CD4-positive, alpha-beta T cell treated with Interleukin-17A for 1 hour (primary cell): ENCODE measurements around the gene SLC35F3.

ENCODE experiments used
- DNase-seq: peaks from one replicate; pipeline ENCODE4 v3.0.0-alpha.2; 2020

Gene SLC35F3

DNA sequence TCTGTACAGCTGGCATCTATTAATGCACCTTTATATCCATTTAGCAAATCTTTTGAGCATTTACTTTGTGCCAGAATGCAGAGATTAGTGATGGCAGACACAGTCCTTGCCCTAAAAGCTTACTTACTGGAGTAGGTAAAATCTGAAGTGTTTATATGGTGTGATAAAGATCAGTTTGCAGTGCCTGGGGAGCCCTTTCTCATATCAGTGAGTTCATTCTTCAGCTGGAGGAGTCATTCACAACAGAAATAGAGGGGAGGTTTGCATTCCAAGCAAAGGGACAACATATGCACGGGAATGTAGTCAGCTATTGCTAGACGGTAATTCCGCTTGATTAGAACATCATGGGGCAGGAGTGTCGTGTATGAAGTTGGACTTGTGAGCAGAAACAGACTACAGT is 8.4 kb downstream of the SLC35F3 start:
- no peak for DNase-seq

DNA sequence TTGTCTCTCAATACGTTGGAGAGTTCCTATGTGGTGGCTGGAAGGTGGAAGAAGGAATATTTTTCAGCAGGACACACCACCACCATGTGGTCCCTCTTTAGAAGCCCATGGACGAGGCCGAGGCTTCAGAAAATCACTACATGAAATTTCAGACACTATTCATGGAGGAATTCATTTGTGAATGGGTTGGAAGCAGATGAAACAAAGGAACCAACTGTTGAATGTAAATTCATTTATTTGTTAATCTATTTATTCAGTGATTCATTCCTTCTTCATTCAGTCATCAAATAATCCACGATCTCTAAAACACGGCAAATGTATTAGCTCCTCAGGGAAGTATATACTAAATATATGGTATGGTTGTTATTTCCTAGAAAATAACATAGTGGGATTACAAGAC is 12.2 kb downstream of the SLC35F3 start:
- no peak for DNase-seq

DNA sequence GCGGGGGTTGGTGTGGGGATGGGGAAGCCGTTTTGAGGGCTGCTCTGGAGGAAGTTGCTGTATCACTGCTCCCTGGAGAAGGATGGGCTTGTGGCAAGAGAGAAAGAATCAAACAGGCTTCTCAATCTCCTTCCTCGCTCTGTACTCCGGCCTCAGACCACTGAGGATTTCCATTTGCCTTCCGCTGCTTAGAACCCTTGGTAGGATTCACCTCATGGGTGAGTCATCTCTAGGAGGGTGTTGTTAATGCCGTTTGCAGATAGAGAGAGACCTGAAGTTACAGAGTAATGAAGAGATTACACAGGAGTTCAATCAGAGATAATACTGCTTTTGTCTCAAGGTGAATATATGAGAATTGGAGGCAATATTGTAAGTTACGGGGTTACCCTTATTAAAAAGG is 15.3 kb downstream of the SLC35F3 start:
- DNase-seq: no peak

DNA sequence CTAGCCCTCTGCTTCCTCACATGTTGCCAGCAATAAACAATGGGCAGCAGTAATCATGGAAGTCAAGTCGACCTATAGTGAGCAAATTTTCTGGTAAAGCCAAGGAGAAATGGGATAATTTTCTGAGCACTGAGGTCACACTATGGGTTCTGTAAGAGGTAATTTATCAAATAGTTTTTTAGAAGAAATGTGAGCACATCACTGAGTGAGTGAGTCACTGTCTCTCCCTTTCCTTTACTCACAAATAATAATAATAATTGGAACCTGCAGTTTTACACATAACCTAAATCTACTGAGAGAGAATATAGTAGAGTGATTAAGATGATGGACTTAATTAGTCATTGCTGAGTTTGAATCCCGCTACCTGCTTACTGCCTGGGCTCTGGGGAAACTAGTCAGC is 23.6 kb downstream of the SLC35F3 start:
- DNase-seq: no peak

DNA sequence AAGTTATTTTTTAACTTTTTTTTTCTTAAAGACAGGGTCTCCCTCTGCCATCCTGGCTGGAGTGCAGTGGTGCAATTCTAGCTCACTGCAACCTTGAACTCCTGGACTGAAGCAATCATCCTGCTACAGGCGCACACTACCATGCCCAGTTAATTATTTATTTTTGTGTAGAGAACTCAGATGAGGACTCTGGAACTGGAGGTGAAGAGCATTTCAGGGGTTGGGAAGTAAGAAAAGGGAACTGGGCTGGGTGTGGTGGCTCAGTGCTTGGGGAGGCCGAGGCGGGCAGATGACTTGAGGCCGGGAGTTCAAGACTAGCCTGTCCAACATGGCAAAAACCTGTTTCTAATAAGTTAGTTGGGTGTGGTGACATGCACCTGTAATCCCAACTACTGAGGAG is 28.9 kb downstream of the SLC35F3 start:
- DNase-seq: no peak

DNA sequence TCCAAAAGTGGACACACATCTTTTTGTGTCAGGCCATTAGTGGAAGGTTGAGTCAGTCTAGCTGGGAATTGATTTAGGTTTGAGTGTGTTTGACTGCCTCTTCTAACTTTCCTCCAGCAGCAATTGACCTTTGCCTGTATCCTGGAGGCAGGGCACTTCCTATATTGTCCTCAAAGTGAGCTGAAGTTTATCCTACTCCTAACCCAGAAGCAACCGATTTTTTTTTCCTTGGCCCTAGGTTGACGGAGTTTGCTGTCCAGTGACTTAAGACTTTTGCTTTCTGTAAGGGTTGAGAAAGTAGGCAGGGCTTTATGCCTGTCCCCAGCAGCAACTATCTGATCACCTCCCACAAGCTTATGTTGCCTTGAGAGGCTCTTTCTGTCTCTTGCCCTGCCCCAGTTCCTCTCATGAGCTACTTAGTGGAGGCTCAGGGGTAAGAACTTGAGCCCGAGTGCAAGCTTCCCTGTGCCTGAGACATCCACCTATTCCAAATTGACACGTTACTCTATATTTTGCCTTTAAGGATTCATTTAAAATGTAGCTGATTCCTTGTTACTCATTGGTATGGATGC is 30.9 kb downstream of the SLC35F3 start:
- DNase-seq: no peak

DNA sequence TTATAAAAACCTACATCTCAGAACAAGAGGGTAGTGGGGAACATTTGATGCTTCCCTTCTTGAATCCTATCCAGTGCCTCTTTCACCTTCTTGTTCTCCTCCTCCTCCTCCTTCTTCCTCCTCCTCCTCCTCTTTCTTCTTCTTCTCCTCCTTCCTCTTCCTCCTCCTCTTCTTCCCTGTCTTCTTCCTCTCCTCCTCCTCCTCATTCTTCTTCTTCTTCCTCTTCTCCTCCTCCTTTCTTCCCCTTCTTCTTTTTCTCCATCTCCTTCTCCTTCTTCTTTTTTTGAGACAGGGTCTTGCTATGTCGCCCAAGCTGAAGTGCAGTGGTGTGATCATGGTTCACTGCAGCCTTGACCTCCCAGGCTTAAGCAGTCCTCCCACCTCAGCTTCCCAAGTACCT is 31.9 kb downstream of the SLC35F3 start:
- no peak for DNase-seq

DNA sequence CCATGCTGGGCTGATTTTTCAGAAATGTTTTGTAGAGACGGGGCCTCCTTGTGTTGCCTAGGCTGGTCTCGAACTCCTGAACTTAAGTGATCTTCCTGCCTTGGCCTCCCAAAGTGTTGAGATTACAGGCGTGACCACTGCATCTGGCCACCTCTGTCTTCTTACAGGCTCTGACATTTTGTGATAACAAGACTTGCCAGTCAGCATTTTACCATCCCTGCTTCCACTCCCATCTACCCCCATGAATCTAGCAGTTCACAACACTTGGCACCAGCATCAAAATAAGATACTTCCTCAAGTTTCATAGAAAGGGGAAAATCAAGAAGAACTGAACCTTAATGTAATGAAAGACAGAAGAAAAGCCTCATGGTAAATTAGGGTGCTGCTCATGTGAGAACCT is 32.4 kb downstream of the SLC35F3 start:
- DNase-seq: no peak

DNA sequence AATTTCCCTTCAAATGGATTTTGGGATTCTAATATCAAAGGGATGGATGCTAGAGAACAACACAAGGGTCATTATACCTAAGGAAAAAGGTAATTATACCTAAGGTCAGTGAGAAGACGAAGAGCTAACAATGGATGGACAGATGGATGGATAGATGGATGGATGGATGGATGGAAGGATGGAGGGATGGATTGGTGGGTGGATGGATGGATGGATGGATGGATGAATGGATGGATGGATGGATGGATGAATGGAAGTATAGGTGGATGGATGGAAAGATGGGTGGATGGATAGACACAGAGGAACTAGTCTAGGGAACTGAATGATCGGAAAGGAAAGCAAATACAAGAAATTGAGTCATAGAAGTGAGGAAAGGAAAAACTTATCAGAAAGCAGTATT is 34.0 kb downstream of the SLC35F3 start:
- DNase-seq: no peak

DNA sequence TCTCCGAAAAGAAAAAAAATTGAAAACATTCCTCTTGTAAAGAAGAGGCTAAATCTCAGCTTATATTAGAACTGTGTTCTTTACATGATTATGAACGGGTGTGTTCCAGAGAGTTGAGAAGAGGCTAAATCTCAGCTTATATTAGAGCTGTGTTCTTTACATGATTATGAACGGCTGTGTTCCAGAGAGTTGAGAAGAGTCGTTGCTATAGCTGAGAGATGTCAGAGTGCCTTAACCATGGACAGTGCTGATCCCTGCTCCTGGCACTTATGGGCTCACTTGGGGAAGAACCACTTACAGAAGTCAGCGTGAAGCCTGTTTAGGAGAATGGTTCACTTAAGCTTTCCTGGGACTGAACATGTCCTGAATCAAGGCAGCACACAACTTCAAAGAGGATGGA is 35.0 kb downstream of the SLC35F3 start:
- DNase-seq: no peak

DNA sequence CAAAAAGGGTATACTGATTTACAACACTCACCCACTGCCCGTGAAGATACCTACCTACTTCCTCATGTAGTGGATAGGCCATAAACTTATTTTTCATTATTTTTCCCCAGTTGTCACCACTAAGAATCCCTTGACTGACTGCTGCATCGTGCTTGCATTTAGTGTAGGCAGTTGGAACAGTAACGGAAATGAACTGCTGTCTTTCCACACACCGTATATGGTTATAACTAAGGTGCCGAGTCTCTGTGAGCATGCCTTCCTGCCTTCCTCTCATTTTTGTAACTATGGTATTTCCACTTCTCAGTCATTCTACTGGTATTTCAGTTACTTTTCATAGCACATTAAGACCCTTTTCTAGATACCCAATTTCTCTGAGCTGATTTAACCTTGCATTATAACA is 36.4 kb downstream of the SLC35F3 start:
- no peak for DNase-seq

DNA sequence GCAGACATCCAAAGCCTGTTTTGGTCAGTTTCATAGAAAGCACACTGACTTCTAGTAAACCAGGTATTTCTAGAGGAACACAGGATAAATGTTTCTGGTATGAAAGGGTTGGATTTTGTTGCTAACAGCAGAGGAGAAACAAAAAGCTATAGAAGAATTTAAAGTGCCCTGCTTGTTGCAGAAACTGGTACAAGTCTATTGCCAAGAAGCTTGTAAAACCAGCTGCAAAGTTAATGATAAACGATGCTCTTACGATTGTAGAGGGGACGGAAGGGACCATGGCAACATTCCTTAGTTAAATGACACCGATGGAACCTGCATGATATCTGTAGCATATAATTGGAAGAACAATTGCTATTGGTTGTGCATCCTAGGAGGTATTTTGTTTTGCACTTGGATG is 40.1 kb downstream of the SLC35F3 start:
- DNase-seq: no peak

DNA sequence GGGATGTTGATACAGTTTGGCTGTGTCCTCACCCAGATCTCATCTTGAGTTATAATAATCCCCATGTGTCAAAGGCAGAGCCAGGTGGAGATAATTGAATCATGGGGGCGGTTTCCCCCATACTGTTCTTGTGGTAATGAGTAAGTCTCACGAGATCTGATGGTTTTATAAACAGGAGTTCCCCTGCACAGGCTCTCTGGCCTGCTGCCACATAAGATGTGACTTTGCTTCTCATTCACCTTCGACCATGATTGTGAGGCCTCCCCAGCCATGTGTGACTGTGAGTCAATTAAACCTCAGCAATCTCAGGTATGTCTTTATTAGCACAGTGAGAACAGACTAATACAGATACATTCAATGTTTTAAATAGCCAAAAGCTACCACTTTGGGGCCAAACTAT is 41.1 kb downstream of the SLC35F3 start:
- DNase-seq: no peak

DNA sequence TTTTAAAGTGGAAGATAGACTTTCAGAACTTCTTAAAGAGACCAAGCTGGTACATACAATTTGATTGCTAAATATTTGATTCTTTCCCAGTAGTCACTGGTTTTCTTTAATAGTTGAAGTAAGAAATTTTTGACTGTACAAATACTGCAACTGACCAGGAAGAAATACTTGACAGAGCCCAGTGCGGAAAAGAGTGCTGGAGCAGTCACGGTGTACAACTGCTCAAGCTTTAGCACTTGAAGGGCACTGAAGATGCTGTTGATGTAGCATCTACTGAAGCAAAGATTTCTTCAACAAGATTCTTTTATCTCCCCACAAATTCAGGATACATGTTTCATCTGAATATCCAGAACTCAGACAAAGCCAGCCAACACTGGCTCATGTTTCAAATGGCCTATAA is 41.5 kb downstream of the SLC35F3 start:
- DNase-seq: no peak

DNA sequence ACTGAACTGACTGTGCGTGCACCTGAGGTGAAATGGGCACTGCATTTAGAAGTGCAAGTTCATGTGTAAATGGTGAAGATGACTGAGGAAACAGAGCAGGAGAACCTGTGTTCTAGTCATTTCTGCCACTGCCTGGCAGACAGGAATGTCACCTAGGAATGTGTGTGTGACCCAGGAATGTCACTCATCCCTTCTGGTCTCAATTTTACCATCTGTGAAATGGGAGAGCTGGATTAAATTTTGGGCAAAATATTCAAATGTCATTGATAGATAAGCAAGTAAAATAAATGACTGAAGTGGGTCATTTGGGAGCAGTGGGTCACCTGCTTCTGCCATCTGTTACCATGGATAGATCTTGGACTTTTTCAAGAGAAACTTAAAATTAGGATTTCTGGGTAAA is 42.2 kb downstream of the SLC35F3 start:
- DNase-seq: no peak

DNA sequence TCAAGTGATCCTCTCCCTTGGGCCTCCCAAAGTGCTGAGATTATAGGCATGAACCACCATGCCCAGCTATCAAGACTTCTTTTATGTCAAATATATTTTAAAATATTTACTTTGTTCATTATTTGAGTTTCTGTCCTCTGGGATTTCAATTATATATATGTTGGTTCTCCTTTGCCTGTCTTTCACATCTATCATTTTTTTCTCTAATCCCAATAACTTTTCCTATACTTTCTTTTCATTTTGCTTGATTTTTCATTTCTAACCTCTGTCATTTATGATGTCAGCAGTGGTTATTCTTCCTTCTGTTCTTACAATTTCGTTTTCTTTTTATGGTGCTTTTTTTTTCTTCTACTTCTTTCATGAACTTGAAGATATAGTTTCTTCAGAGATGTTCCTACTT is 47.3 kb downstream of the SLC35F3 start:
- no peak for DNase-seq

DNA sequence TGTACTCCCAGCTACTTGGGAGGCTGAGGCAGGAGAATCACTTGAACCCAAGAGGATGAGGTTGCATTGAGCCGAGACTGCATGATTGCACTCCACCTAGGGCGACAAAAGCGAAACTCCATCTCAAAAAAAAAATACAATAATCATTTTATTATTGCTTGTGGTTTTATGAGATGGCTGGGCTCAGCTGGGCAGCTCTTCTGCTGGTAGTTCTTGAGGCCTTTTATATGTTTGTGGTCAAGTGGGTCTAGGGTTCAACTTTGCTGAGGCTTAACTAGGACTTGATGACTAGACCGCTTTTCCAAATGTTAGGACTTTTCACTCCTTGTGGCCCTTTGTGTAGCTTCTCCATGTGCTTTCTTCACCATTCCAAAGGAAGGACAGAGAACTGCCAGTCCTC is 53.2 kb downstream of the SLC35F3 start:
- DNase-seq: no peak

DNA sequence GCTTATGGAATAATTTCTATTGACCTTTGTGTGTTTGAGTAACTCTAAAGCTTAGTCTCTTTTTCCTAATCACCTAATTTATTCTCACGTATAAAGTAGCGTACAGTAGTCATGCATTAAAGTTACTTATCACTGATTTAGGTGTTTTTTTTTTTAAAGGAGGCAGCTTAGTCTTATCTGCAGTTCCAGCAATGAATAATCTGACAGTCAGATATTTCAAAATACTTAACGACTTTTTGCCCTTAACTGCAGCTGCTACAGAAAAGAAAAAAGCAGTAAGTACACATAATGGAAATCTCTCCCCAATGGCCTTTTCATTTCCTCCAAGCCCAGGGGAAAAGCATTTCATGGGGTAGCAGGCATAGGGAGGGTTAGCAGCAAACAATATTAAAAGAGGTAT is 54.6 kb downstream of the SLC35F3 start:
- no peak for DNase-seq

DNA sequence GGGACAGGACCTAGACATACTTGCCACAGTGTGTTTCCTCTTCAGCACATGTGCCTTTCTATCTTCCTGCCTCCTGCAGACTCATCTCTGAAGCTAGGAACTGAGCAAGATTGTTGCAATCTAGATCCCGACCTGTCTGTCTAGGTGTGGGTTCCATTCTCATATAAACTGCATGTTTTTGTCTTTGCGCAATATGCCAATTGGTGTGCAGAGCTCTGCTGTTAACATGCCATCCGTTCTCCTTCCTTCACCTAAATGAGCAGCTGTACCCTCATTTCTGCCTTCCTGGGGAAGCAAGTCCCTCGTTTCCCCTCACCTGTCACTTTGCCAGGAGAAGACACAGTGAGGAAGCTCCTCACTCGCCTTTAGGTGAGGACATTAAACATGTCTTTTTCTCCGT is 55.5 kb downstream of the SLC35F3 start:
- DNase-seq: no peak

DNA sequence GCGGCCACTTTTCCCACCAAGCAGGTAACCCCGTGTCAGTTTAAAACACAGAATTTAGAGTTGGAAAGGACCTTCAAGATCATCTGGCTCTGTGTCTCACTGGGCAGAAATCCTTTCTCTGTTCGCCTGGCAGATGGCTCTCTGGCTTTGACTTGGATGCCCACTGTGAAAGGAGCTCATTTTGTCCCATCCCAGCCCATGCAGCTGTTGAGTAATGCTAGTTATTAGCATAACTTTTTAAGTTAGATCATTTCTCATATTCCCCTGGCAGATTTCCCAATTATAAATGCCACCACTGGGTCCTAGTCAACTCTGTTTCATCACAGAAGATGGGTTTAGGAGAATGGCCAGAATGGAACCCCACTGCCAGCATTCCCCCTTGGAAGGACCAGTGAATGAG is 55.9 kb downstream of the SLC35F3 start:
- DNase-seq: no peak

DNA sequence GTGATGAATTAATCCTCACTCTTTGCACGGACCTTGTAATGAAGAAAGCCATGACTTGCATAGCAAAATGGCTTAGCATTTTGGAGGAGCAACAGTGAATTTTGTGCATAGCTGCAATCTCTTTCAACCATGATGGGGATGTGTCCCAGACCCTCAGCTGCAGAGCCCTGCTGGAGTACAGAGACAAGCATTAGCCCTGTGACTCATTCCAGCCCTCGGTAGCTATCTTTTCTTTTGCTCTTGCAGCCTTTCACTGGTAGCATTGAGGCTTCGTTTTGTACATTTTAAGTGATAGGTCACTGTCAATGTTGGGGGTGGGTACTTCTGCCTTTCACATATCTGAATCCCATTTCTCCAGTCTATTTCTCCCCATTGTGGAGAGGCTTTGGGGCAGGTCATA is 58.4 kb downstream of the SLC35F3 start:
- no peak for DNase-seq

DNA sequence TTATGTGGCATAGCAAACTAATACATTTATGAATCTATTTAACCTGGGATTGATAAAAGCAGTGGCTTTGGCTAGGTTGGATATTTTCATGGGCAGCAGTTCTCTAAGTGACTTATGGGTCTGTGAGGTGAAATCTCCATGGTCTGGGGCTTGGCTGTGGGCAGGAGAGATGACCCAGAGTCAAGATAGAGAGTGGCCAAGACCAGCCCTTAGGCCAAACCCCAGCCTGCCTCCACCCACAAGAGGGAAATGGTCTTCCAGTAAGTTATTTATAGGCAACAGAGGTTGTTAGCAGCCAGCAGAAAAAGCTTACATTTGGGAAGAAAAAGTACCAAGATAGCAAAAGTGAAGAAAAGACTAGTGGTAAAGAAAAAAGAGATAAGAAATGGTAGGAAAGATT is 61.4 kb downstream of the SLC35F3 start:
- DNase-seq: no peak

DNA sequence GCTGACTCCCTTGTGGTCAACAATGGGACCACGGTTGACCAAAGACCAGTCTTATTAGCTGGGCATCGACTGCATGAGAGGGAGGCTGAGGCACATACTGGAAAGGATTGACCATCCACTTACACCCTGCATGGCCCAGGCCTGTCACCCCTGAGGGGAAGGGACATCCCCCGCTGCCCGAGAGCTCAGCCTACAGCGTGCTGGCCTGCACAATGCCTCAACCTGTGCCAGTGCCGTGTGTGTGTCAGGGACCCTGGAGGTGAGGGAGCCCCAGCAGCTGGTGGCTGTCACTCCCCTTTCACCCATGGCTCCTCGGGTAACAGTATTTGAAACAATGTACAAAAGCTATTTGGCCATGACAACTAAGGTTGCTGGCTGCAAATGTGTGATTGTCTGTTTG is 67.3 kb downstream of the SLC35F3 start:
- no peak for DNase-seq

DNA sequence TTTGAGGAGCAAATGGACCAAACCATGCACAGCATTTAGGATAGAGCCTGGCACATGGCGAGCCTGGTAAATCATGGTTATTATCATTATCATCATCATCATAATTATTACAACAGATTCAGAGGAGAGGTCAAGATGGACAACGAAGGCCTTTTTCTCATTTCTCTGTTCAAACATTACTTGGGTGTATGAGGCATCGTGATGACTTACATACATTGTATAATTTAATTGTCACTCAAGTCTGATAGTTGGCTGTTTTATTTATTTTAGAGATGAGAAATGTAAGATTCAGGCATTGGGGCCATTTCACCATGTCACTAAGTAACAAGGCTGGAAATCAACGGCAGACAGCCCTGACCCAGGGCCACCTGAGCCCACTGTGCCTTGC is 68.1 kb downstream of the SLC35F3 start:
- no peak for DNase-seq

DNA sequence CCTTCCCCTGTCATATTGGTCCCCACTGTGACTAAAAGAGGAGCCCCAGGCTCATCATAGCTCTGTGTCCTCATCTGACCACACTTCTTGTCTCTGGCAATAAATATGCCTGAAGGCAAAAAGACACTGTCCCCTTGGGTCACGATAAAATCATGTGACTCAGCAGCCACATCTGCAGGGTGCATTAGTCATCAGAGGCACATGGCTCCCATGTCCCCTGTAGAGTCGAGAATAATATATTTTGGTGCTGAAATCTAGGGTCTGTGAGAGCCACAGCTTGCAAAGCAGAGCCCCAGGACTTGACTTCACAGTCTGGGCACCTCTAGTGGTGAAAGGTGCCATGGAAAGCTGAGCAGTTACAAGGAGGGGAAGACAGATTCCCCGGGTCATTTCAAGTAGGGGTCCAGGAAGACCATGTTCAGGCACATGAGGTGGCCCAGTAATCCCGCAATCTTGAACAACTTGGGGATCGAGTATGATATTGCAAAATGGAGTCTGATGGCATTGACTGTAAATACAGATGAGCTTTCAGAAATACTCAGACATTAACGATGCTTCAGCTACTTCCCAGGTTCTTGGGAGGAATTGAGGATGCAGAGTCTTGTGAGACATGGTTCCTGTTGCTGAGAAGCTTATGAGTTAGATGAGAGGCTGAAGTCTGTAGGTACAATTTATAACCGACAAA is 68.6 kb downstream of the SLC35F3 start:
- DNase-seq: no peak

DNA sequence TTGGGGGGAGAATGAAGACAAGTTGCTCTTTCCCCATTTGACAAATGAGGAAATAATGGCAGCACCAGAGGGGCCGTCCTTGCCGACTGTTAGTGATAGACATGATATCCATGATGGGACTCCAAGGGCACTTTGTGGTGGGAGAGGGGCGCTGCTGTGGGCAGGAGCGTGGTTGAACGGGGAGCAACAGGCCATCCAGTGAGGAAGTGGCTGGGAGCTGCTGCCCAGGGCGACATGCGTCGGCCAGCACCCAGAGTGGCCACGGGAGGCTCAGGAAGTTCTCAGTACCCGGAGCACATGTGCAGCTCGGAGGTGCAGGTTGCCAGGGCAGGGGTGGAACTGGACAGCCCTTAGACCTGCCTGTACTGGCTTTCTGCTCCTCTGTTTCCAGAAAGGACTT is 71.0 kb downstream of the SLC35F3 start:
- DNase-seq: no peak
